Measurements from ENCODE around the gene KITLG. TPM values are rescaled to one million over a fixed set of nuclear protein-coding genes. Genes with fewer than 3 reads are reported as not detected.

The KITLG gene
- total and polyA plus RNA-seq, 2 of the 8 experiments (the other 6 are each of a cell fraction or from before 2014, with no cell fraction given) = 1.3 to 7.8 TPM

GRCh38 chr12:88604646-88605045 is 24.4 kb upstream of the KITLG start:
- no peak overlapping the region for H2AFZ ChIP-seq (ENCODE audit: low read length)

More at GRCh38 chr12:88604646-88605045, 24.4 kb upstream of the KITLG start:
- Histone ChIP-seq H3K36me3 (ENCODE audit: control insufficient read depth in 2 of 4, insufficient read depth in 4 of 4, low read length in 3 of 4) (no peaks in the 10 kb centered on the region), H3K9me3 (ENCODE audit: insufficient read depth in 2 of 2, low read depth in 1 of 2, low read length in 1 of 2) (0 out of 4 replicates have a peak, but pooled peaks cover 0 to 3% of the 10 kb centered on the region in 2 experiments), H2BK15ac (ENCODE audit: low read length) (no peak overlapping the region), H3K27ac (ENCODE audit: low read depth, low read length) (no peak overlapping the region), H3K4me3 (ENCODE audit: extremely low read depth in 1 of 4, insufficient read depth in 2 of 4, low read depth in 3 of 4, low read length in 4 of 4) (no peak overlapping the region), H3K4me2 (ENCODE audit: insufficient read depth in 1 of 2, low read depth in 2 of 2, low read length in 2 of 2) (no peak overlapping the region), H2BK20ac (ENCODE audit: low read length) (no peak overlapping the region), H2BK120ac (replicated peaks; ENCODE audit: low read depth, low read length) (no peak overlapping the region), H3K79me1 (ENCODE audit: low read depth, low read length) (no peaks in the 10 kb centered on the region), H2AK5ac (ENCODE audit: low read depth, low read length) (no peak overlapping the region), H3K9ac (replicated peaks in 1 of 4; ENCODE audit: extremely low read depth in 1 of 4, low read depth in 3 of 4, low read length in 3 of 4) (no peak overlapping the region), H2BK12ac (ENCODE audit: low read depth, low read length) (no peak overlapping the region), H3K56ac (replicated peaks; ENCODE audit: insufficient read length, low read depth, low read length) (no peak overlapping the region), H3K27me3 (replicated peaks in 1 of 4; ENCODE audit: control insufficient read depth in 3 of 4, extremely low read depth in 1 of 4, insufficient read depth in 3 of 4, low read length in 3 of 4) (no peaks in the 10 kb centered on the region), H3K79me2 (ENCODE audit: control insufficient read depth in 1 of 2, insufficient read depth in 2 of 2, low read length in 2 of 2) (no peaks in the 10 kb centered on the region), H3K4ac (replicated peaks; ENCODE audit: insufficient read length, low read depth, low read length) (no peak overlapping the region), H4K91ac (replicated peaks; ENCODE audit: insufficient read length, low read length) (no peak overlapping the region), H3K14ac (ENCODE audit: insufficient read length) (no peak overlapping the region), H3K18ac (ENCODE audit: extremely low read depth, low read length) (no peak overlapping the region), H3K4me1 (replicated peaks in 1 of 4; ENCODE audit: control insufficient read depth in 3 of 4, insufficient read depth in 4 of 4, low read length in 3 of 4) (no peaks in the 10 kb centered on the region), H4K20me1 (replicated peaks in 1 of 2; ENCODE audit: control insufficient read depth in 1 of 2, insufficient read depth in 2 of 2, low read length in 2 of 2) (no peaks in the 10 kb centered on the region), H4K8ac (ENCODE audit: extremely low read depth, insufficient read depth, low read length) (no peak overlapping the region), H3K23ac (ENCODE audit: insufficient read length) (no peak overlapping the region), H4K5ac (ENCODE audit: insufficient read length, low read depth, low read length) (no peak overlapping the region), H3K23me2 (ENCODE audit: low read depth, low read length) (no peaks in the 10 kb centered on the region), H2BK5ac (ENCODE audit: low read depth, low read length) (no peak overlapping the region)
- no peak for DNase-seq (ENCODE audit: low read depth in 1 of 2, low spot score in 2 of 2)
- POLR2A ChIA-PET (ENCODE audit: partially characterized antibody) = interaction anchor here (0.7 kb wide), 1 partner anchor 24 kb away, joined by 3 read pairs; the partner anchor contains the start of gene KITLG
- FAIRE-seq = no peak
- TF ChIP-seq RBBP5 (IDR thresholded peaks at IDR 0.05; ENCODE audit: borderline replicate concordance, low read depth, low read length) (no peak), SP1 (IDR thresholded peaks at IDR 0.05; ENCODE audit: low read depth, low read length) (no peak), CBX5 (IDR thresholded peaks at IDR 0.05; ENCODE audit: low read depth, low read length) (no peak), CTBP2 (IDR thresholded peaks at IDR 0.05; ENCODE audit: borderline replicate concordance, insufficient read depth, insufficient read length, low read length) (no peak), POLR2AphosphoS5 (IDR thresholded peaks at IDR 0.05; ENCODE audit: low read depth, low read length) (no peak), RXRA (IDR thresholded peaks at IDR 0.05; ENCODE audit: insufficient read depth, low read depth, low read length) (no peak), ASH2L (IDR thresholded peaks at IDR 0.05; ENCODE audit: low read length) (no peak), NANOG (IDR thresholded peaks at IDR 0.05; ENCODE audit: insufficient read depth, low read depth, low read length, poor library complexity, severe bottlenecking) (no peak), TCF12 (IDR thresholded peaks at IDR 0.05; ENCODE audit: low read depth, low read length) (no peak)
- CTCF ChIA-PET (ENCODE audit: partially characterized antibody) = interaction anchor here (1.4 to 1.8 kb wide), 2 partner anchors 10 to 26 kb away, joined by 3 to 5 read pairs; no protein-coding TSS in a partner anchor
